HEK293T (cell line): Measurements from ENCODE around the gene SMCO2.

Source experiments
- CTCF ChIA-PET: fragments of 350-600 bp; formaldehyde crosslinking; extraction: SDS; loops from one replicate; lab custom pipeline; 2021; ENCODE audit warnings: antibody characterized with exemption, inconsistent platforms; lab: Yijun Ruan, JAX
- POLR2A ChIA-PET: fragments of 350-600 bp; formaldehyde crosslinking; extraction: SDS; loops from one replicate; lab custom pipeline; 2020; ENCODE audit warnings: antibody characterized with exemption, inconsistent platforms; lab: Yijun Ruan, JAX
- DNase-seq: peaks from one replicate; pipeline ENCODE4 v3.0.0; 2012; ENCODE audit warnings: mixed read lengths; ENCODE audit errors: extremely low spot score
- ARNT ChIP-seq: fragments of 450-650 bp; IDR thresholded peaks from 2 replicates; pipeline ENCODE4 v1.6.1; 2017; ENCODE audit warnings: mild to moderate bottlenecking
- BHLHE40 ChIP-seq: fragments of 450-650 bp; IDR thresholded peaks from 2 replicates; pipeline ENCODE4 v1.6.1; 2016; ENCODE audit warnings: mild to moderate bottlenecking, moderate library complexity, borderline replicate concordance
- CTBP1 ChIP-seq: fragments of 450-650 bp; IDR thresholded peaks from 2 replicates; pipeline ENCODE4 v1.6.1; 2016; ENCODE audit warnings: borderline replicate concordance
- ELF4 ChIP-seq: fragments of 450-650 bp; IDR thresholded peaks from 2 replicates; pipeline ENCODE4 v1.6.1; 2017; ENCODE audit warnings: antibody characterized with exemption
- FOXA1 ChIP-seq: fragments of 450-650 bp; IDR thresholded peaks from 2 replicates; pipeline ENCODE4 v1.6.1; 2016; ENCODE audit warnings: mild to moderate bottlenecking
- FOXK2 ChIP-seq: fragments of 450-650 bp; IDR thresholded peaks from 2 replicates; pipeline ENCODE4 v1.6.1; 2016; ENCODE audit warnings: mild to moderate bottlenecking
- FOXM1 ChIP-seq: fragments of 450-650 bp; IDR thresholded peaks from 2 replicates; pipeline ENCODE4 v1.6.1; 2017; ENCODE audit warnings: mild to moderate bottlenecking, borderline replicate concordance
- HDGF ChIP-seq: fragments of 450-650 bp; IDR thresholded peaks from 2 replicates; pipeline ENCODE4 v1.6.1; 2017; ENCODE audit warnings: antibody characterized with exemption, borderline replicate concordance
- L3MBTL2 ChIP-seq: fragments of 450-650 bp; conservative IDR thresholded peaks from 2 replicates; pipeline ENCODE4 v1.6.1; 2016; ENCODE audit warnings: mild to moderate bottlenecking
- LEF1 ChIP-seq: fragments of 450-650 bp; IDR thresholded peaks from 2 replicates; pipeline ENCODE4 v1.6.1; 2017; ENCODE audit warnings: mild to moderate bottlenecking, borderline replicate concordance
- NFRKB ChIP-seq: fragments of 450-650 bp; IDR thresholded peaks from 2 replicates; pipeline ENCODE4 v1.6.1; 2016; ENCODE audit warnings: mild to moderate bottlenecking, moderate library complexity
- SP1 ChIP-seq: fragments of 450-650 bp; IDR thresholded peaks from 2 replicates; pipeline ENCODE4 v1.6.1; 2017
- SUZ12 ChIP-seq: fragments of 450-650 bp; IDR thresholded peaks from 2 replicates; pipeline ENCODE4 v1.6.1; 2016; ENCODE audit warnings: mild to moderate bottlenecking
- TARDBP ChIP-seq: fragments of 450-650 bp; IDR thresholded peaks from 2 replicates; pipeline ENCODE4 v1.6.1; 2016
- ZNF384 ChIP-seq: fragments of 450-650 bp; IDR thresholded peaks from 2 replicates; pipeline ENCODE4 v1.6.1; 2016
- TF ChIP-seq, protein P1 (sequence below): fragments of 450-650 bp; IDR thresholded peaks from 2 replicates; pipeline ENCODE4 v1.6.1; 2016

Gene SMCO2

DNA sequence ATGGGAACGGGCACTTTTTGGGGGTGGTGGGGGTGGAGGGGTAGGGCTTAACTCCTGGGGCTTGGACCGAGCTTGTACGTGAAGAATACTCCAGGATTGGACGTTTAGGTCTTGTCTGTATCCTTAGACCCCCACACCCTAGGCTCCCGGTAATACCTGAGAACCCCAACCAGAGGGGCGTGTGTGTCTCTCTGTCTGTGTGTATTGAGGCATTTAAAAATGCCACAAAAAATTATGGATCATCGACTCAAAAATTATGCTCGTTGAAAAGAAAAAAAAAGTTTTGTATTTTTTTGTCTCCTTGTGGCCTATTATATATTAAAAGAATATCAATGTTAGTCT, 77.9 kb downstream of the SMCO2 start:
- ChIA-PET CTCF (interaction anchor here (1.0 kb wide), 1 partner anchor 26 kb away, joined by 4 read pairs; no protein-coding TSS in a partner anchor), POLR2A (interaction anchor here (0.5 to 2.7 kb wide), 16 partner anchors 9 to 186 kb away, joined by 3 to 14 read pairs (median 5); partner anchors contain the start of gene MRPS35)
- no peak for DNase-seq
- no peak for TF ChIP-seq LEF1
- TF ChIP-seq FOXK2 = no peak
- TF ChIP-seq NFRKB = no peak
- TF ChIP-seq, protein P1, sequence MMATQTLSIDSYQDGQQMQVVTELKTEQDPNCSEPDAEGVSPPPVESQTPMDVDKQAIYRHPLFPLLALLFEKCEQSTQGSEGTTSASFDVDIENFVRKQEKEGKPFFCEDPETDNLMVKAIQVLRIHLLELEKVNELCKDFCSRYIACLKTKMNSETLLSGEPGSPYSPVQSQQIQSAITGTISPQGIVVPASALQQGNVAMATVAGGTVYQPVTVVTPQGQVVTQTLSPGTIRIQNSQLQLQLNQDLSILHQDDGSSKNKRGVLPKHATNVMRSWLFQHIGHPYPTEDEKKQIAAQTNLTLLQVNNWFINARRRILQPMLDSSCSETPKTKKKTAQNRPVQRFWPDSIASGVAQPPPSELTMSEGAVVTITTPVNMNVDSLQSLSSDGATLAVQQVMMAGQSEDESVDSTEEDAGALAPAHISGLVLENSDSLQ = no peak
- no peak for TF ChIP-seq L3MBTL2
- no peak for TF ChIP-seq ELF4
- no peak for TF ChIP-seq ZNF384
- TF ChIP-seq SUZ12 = no peak
- no peak for TF ChIP-seq FOXM1
- no peak for TF ChIP-seq ARNT
- no peak for TF ChIP-seq TARDBP
- TF ChIP-seq HDGF = no peak
- TF ChIP-seq CTBP1 = no peak
- TF ChIP-seq FOXA1 = no peak

DNA sequence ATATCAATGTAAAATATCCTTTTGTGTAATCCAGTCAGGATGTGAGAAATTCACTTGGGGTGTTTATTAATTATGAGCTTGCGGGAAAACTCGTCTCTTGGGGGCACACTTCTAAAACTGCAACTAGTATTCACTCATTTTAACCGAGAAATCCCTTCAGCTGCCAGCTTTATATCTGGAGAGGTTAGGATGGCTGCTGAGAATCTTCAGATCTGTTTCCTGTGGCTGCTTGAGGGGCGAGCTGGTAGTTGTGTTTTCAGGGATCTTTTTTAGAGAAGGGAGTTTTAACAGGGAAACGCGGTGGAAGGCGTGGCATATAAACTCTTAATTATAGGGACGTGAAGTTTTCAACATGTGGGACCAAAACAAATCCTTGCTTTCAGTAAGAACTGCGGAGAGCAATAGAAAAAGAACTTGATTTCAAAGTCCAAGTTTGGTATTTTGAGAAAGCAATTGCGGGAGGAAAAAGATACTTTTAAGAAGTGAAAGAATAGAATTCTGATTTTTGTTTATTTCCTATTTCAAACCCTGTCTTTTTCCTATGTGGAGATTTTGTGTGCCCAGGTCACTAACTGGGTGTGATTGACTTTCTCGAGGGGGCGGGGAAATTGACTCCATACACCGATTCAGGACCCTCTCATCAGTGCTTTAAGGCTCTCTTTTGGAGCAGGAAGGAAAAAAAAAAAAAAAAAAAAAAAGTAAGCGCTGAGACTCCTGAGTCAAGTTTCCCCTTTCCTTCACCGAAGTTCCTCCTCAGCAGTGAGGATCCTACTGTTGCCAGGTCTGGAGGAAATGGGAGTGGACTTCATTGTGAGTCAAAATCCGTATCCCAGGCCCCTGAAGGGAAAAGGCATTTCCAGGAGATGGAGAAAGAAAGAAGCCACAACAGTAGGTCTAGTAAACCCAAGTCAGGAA, 78.6 kb downstream of the SMCO2 start:
- DNase-seq = no peak
- no peak for TF ChIP-seq FOXM1
- TF ChIP-seq LEF1 = no peak
- peak; percentile 72 for TF ChIP-seq ZNF384
- CTCF ChIA-PET = interaction anchor here (1.0 kb wide), 1 partner anchor 25 kb away, joined by 4 read pairs; no protein-coding TSS in a partner anchor
- POLR2A ChIA-PET = interaction anchor here (0.5 to 2.7 kb wide), 9 partner anchors 12 to 115 kb away, joined by 4 to 13 read pairs (median 7); no protein-coding TSS in a partner anchor

DNA sequence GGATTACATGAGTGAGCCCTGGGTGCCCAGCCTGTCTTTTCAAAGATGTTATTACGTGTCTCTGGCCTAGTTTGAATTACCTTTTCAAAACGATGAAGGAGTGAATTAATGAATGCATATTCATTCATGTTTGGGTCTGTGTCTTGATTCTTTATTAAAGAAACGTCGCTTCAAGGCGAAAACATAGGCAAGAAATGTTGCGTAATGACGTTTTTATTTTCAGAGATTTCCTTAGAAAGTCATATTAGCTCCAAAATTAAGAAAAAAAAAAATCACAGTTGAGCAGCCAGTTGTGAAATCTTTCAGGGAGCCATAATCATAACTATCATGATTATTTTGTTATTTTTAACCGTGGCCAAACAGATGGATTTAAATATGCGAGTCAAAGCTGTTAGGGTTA, 81.0 kb downstream of the SMCO2 start:
- DNase-seq = no peak
- CTCF ChIA-PET = no interaction called here
- POLR2A ChIA-PET = no interaction called here
- TF ChIP-seq L3MBTL2 = no peak
- TF ChIP-seq FOXK2 = no peak
- no peak for TF ChIP-seq SP1
- TF ChIP-seq TARDBP = no peak
- no peak for TF ChIP-seq FOXA1
- no peak for TF ChIP-seq HDGF
- no peak for TF ChIP-seq ZNF384
- no peak for TF ChIP-seq FOXM1
- no peak for TF ChIP-seq BHLHE40
- TF ChIP-seq, protein P1 = no peak
- TF ChIP-seq ELF4 = no peak
- TF ChIP-seq CTBP1 = no peak
- TF ChIP-seq NFRKB = no peak
- TF ChIP-seq SUZ12 = no peak
- TF ChIP-seq LEF1 = no peak
- no peak for TF ChIP-seq ARNT

- CTCF ChIA-PET = no interaction called here
- POLR2A ChIA-PET = no interaction called here
- TF ChIP-seq, protein P1 = no peak
- TF ChIP-seq BHLHE40 = no peak
- TF ChIP-seq LEF1 = no peak
- TF ChIP-seq FOXA1 = no peak
- TF ChIP-seq ZNF384 = no peak
- no peak for TF ChIP-seq ELF4
- no peak for TF ChIP-seq FOXM1
- TF ChIP-seq ARNT = no peak
- TF ChIP-seq CTBP1 = no peak
- no peak for TF ChIP-seq SUZ12
- TF ChIP-seq HDGF = no peak
- no peak for DNase-seq
These were observed 82.3 kb downstream of the SMCO2 start for GRCh38 chr12:27528788-27529187.

DNA sequence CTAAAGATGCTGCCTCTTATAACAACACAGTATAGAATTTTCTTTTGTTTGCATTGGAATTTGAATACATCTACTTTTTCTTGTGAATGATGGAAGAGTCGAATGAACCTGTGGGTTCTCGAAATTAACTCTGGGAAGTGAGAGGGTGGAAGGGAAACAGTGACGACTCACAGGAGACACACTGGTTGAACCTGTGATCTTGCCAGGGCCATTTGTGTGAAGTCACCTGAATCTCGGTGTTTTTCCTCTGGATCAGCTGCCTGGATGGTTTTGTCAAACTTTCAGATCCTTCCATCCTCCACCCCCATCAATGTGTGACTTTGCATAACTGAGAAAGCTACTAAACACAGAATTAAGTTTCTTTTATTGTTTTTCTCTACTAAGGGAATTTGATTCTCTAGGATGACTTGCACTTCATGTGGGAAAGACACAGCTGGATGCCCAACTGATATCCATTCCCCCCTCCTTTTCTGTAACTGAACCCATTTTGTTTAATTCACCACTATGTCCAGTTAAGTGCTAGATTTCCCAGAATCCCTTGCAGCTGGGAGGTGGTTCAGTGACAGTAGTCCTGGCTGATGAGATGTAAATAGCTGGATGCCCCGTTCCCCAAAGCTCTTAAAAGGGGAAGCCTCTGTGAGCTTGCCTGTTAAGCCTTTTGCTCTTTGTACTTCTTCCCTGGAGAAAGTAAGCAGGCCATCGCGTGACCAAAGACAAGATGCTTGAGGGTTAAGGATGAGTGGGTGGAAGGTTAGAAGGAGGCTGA, 83.8 kb downstream of the SMCO2 start:
- DNase-seq = no peak
- POLR2A ChIA-PET = no interaction called here
- CTCF ChIA-PET = no interaction called here
- TF ChIP-seq ZNF384 (no peak), BHLHE40 (no peak), NFRKB (no peak)

GRCh38 chr12:27531896-27532295, 85.4 kb downstream of the SMCO2 start:
- no peak for TF ChIP-seq HDGF
- TF ChIP-seq SUZ12 = no peak
- TF ChIP-seq FOXA1 = no peak
- no peak for TF ChIP-seq L3MBTL2
- TF ChIP-seq NFRKB = no peak
- TF ChIP-seq ELF4 = no peak
- TF ChIP-seq BHLHE40 = no peak

More at GRCh38 chr12:27531896-27532295, 85.4 kb downstream of the SMCO2 start:
- DNase-seq = no peak
- POLR2A ChIA-PET = interaction anchor here (1.1 to 4.2 kb wide), 2 partner anchors 9 to 19 kb away, joined by 3 to 14 read pairs; partner anchors contain the start of gene PPFIBP1
- CTCF ChIA-PET = no interaction called here
